Measurements from ENCODE around the gene ADIPOQ.
"Not testable (repeated sequence)": the region's sequence is repeated elsewhere in the genome, so short reads cannot be mapped to it uniquely, and the experiment has no call there.

The ADIPOQ gene

GRCh38 chr3:186814100-186814499 lies 28.4 kb upstream of the ADIPOQ start:
- Histone ChIP-seq H3K27me3 (ENCODE audit: control insufficient read depth in 5 of 5, insufficient read depth in 4 of 5, low read length in 5 of 5) (peaks cover 0 to 12% (median 2%) of the 10 kb centered on the region in 5 donors), H3K9ac (ENCODE audit: low read length in 5 of 5) (no peak overlapping the region), H3K4me1 (ENCODE audit: control insufficient read depth in 5 of 5, insufficient read depth in 5 of 5, low read length in 5 of 5) (peaks cover 0 to 2% (median 0%) of the 10 kb centered on the region in 5 donors), H3K36me3 (ENCODE audit: control insufficient read depth in 5 of 5, insufficient read depth in 5 of 5, low read length in 5 of 5) (no peaks in the 10 kb centered on the region), H3K27ac (ENCODE audit: low read depth, low read length) (no peak overlapping the region), H3K9me3 (ENCODE audit: control insufficient read depth in 5 of 5, low read length in 5 of 5) (no peaks in the 10 kb centered on the region), H3K4me3 (ENCODE audit: low read depth in 1 of 5, low read length in 5 of 5) (no peak overlapping the region)

GRCh38 chr3:186815435-186815834 lies 27.1 kb upstream of the ADIPOQ start:
- Histone ChIP-seq H3K9ac (ENCODE audit: low read length in 5 of 5) (no peak overlapping the region), H3K36me3 (ENCODE audit: control insufficient read depth in 5 of 5, insufficient read depth in 5 of 5, low read length in 5 of 5) (no peaks in the 10 kb centered on the region)

GRCh38 chr3:186818516-186818915 lies 24.0 kb upstream of the ADIPOQ start:
- no peak overlapping the region for H3K9ac ChIP-seq (ENCODE audit: low read length in 5 of 5)
- peaks cover 0 to 4% (median 0%) of the 10 kb centered on the region in 5 donors for H3K27me3 ChIP-seq (ENCODE audit: control insufficient read depth in 5 of 5, insufficient read depth in 4 of 5, low read length in 5 of 5)
- H3K4me3 ChIP-seq (ENCODE audit: low read depth in 1 of 5, low read length in 5 of 5), result no peak overlapping the region
- H3K36me3 ChIP-seq (ENCODE audit: control insufficient read depth in 5 of 5, insufficient read depth in 5 of 5, low read length in 5 of 5), result no peaks in the 10 kb centered on the region
- H3K27ac ChIP-seq (ENCODE audit: low read depth, low read length), result no peak overlapping the region
- H3K4me1 ChIP-seq (ENCODE audit: control insufficient read depth in 5 of 5, insufficient read depth in 5 of 5, low read length in 5 of 5), result peaks cover 0 to 2% (median 0%) of the 10 kb centered on the region in 5 donors
- no peaks in the 10 kb centered on the region for H3K9me3 ChIP-seq (ENCODE audit: control insufficient read depth in 5 of 5, low read length in 5 of 5)

More at GRCh38 chr3:186815435-186815834, 27.1 kb upstream of the ADIPOQ start:
- H3K4me1 ChIP-seq (ENCODE audit: control insufficient read depth in 5 of 5, insufficient read depth in 5 of 5, low read length in 5 of 5), result peaks cover 0 to 2% (median 0%) of the 10 kb centered on the region in 5 donors
- H3K4me3 ChIP-seq (ENCODE audit: low read depth in 1 of 5, low read length in 5 of 5), result no peak overlapping the region
- no peak overlapping the region for H3K27ac ChIP-seq (ENCODE audit: low read depth, low read length)
- no peaks in the 10 kb centered on the region for H3K9me3 ChIP-seq (ENCODE audit: control insufficient read depth in 5 of 5, low read length in 5 of 5)
- peaks cover 0 to 12% (median 0%) of the 10 kb centered on the region in 5 donors for H3K27me3 ChIP-seq (ENCODE audit: control insufficient read depth in 5 of 5, insufficient read depth in 4 of 5, low read length in 5 of 5)

- no peak overlapping the region for H3K4me3 ChIP-seq (ENCODE audit: low read depth in 1 of 5, low read length in 5 of 5)
- H3K9ac ChIP-seq (ENCODE audit: low read length in 5 of 5), result no peak overlapping the region
- no peaks in the 10 kb centered on the region for H3K9me3 ChIP-seq (ENCODE audit: control insufficient read depth in 5 of 5, low read length in 5 of 5)
- H3K27me3 ChIP-seq (ENCODE audit: control insufficient read depth in 5 of 5, insufficient read depth in 4 of 5, low read length in 5 of 5), result peaks cover 0 to under 1% (median 0%) of the 10 kb centered on the region in 5 donors
- H3K4me1 ChIP-seq (ENCODE audit: control insufficient read depth in 5 of 5, insufficient read depth in 5 of 5, low read length in 5 of 5), result peaks cover 0 to 3% (median 0%) of the 10 kb centered on the region in 5 donors
- H3K36me3 ChIP-seq (ENCODE audit: control insufficient read depth in 5 of 5, insufficient read depth in 5 of 5, low read length in 5 of 5), result no peaks in the 10 kb centered on the region
- no peak overlapping the region for H3K27ac ChIP-seq (ENCODE audit: low read depth, low read length)
These were observed 23.6 kb upstream of the ADIPOQ start for GRCh38 chr3:186818956-186819355.

GRCh38 chr3:186821429-186822387 lies 20.8 kb upstream of the ADIPOQ start:
- Histone ChIP-seq H3K36me3 (ENCODE audit: control insufficient read depth in 5 of 5, insufficient read depth in 5 of 5, low read length in 5 of 5) (no peaks in the 10 kb centered on the region), H3K4me3 (ENCODE audit: low read depth in 1 of 5, low read length in 5 of 5) (no peak overlapping the region), H3K9me3 (ENCODE audit: control insufficient read depth in 5 of 5, low read length in 5 of 5) (no peaks in the 10 kb centered on the region), H3K9ac (ENCODE audit: low read length in 5 of 5) (no peak overlapping the region), H3K4me1 (ENCODE audit: control insufficient read depth in 5 of 5, insufficient read depth in 5 of 5, low read length in 5 of 5) (peaks cover 2 to 28% (median 23%) of the 10 kb centered on the region in 5 donors), H3K27me3 (ENCODE audit: control insufficient read depth in 5 of 5, insufficient read depth in 4 of 5, low read length in 5 of 5) (peaks cover 0 to 24% (median 10%) of the 10 kb centered on the region in 5 donors), H3K27ac (ENCODE audit: low read depth, low read length) (no peak overlapping the region)

- not testable (repeated sequence) for H3K36me3 ChIP-seq (ENCODE audit: control insufficient read depth in 5 of 5, insufficient read depth in 5 of 5, low read length in 5 of 5); H3K4me3 ChIP-seq (ENCODE audit: low read depth in 1 of 5, low read length in 5 of 5); H3K27ac ChIP-seq (ENCODE audit: low read depth, low read length); H3K9ac ChIP-seq (ENCODE audit: low read length in 5 of 5); H3K9me3 ChIP-seq (ENCODE audit: control insufficient read depth in 5 of 5, low read length in 5 of 5)
- Histone ChIP-seq H3K4me1 (ENCODE audit: control insufficient read depth in 5 of 5, insufficient read depth in 5 of 5, low read length in 5 of 5) (peaks cover 2 to 28% (median 24%) of the 10 kb centered on the region in 5 donors), H3K27me3 (ENCODE audit: control insufficient read depth in 5 of 5, insufficient read depth in 4 of 5, low read length in 5 of 5) (peaks cover 0 to 24% (median 10%) of the 10 kb centered on the region in 5 donors)
These were observed 20.1 kb upstream of the ADIPOQ start for GRCh38 chr3:186822388-186822759.

- H3K9me3 ChIP-seq (ENCODE audit: control insufficient read depth in 5 of 5, low read length in 5 of 5), result no peaks in the 10 kb centered on the region
These were observed 19.1 kb upstream of the ADIPOQ start for GRCh38 chr3:186823386-186823785.

GRCh38 chr3:186824430-186825139 lies 17.9 kb upstream of the ADIPOQ start:
- Histone ChIP-seq H3K27ac (ENCODE audit: low read depth, low read length) (peak overlapping the region; percentile 23), H3K27me3 (ENCODE audit: control insufficient read depth in 5 of 5, insufficient read depth in 4 of 5, low read length in 5 of 5) (peaks cover 0 to 24% (median 13%) of the 10 kb centered on the region in 5 donors), H3K9ac (ENCODE audit: low read length in 5 of 5) (peak overlapping the region in 2 of 5 donors; percentile 44 to 64), H3K36me3 (ENCODE audit: control insufficient read depth in 5 of 5, insufficient read depth in 5 of 5, low read length in 5 of 5) (no peaks in the 10 kb centered on the region), H3K9me3 (ENCODE audit: control insufficient read depth in 5 of 5, low read length in 5 of 5) (no peaks in the 10 kb centered on the region), H3K4me1 (ENCODE audit: control insufficient read depth in 5 of 5, insufficient read depth in 5 of 5, low read length in 5 of 5) (peaks cover 4 to 32% (median 28%) of the 10 kb centered on the region in 5 donors), H3K4me3 (ENCODE audit: low read depth in 1 of 5, low read length in 5 of 5) (peak overlapping the region in 3 of 5 donors; percentile 17 to 53 (median 23))

More at GRCh38 chr3:186823386-186823785, 19.1 kb upstream of the ADIPOQ start:
- Histone ChIP-seq H3K36me3 (ENCODE audit: control insufficient read depth in 5 of 5, insufficient read depth in 5 of 5, low read length in 5 of 5) (no peaks in the 10 kb centered on the region), H3K9ac (ENCODE audit: low read length in 5 of 5) (no peak overlapping the region), H3K4me1 (ENCODE audit: control insufficient read depth in 5 of 5, insufficient read depth in 5 of 5, low read length in 5 of 5) (peaks cover 2 to 32% (median 28%) of the 10 kb centered on the region in 5 donors), H3K27me3 (ENCODE audit: control insufficient read depth in 5 of 5, insufficient read depth in 4 of 5, low read length in 5 of 5) (peaks cover 0 to 24% (median 10%) of the 10 kb centered on the region in 5 donors), H3K4me3 (ENCODE audit: low read depth in 1 of 5, low read length in 5 of 5) (no peak overlapping the region), H3K27ac (ENCODE audit: low read depth, low read length) (no peak overlapping the region)

- H3K4me3 ChIP-seq (ENCODE audit: low read depth in 1 of 5, low read length in 5 of 5), result peak overlapping the region; percentile 11 to 74 (median 62)
- peak overlapping the region in 2 of 5 donors; percentile 33 to 66 for H3K9ac ChIP-seq (ENCODE audit: low read length in 5 of 5)
- H3K27ac ChIP-seq (ENCODE audit: low read depth, low read length), result peak overlapping the region; percentile 60
- peaks cover 3 to 30% (median 20%) of the 10 kb centered on the region in 5 donors for H3K27me3 ChIP-seq (ENCODE audit: control insufficient read depth in 5 of 5, insufficient read depth in 4 of 5, low read length in 5 of 5)
- no peaks in the 10 kb centered on the region for H3K36me3 ChIP-seq (ENCODE audit: control insufficient read depth in 5 of 5, insufficient read depth in 5 of 5, low read length in 5 of 5)
- no peaks in the 10 kb centered on the region for H3K9me3 ChIP-seq (ENCODE audit: control insufficient read depth in 5 of 5, low read length in 5 of 5)
- H3K4me1 ChIP-seq (ENCODE audit: control insufficient read depth in 5 of 5, insufficient read depth in 5 of 5, low read length in 5 of 5), result peaks cover 4 to 32% (median 28%) of the 10 kb centered on the region in 5 donors
These were observed 17.2 kb upstream of the ADIPOQ start for GRCh38 chr3:186825294-186825821.
